ENCODE data around the gene CAPG. TPM values are rescaled to one million over a fixed set of nuclear protein-coding genes. Genes with fewer than 3 reads are reported as not detected.
A peak's percentile ranks its signal among the peaks of the same experiment; 100 is the strongest.
"Not testable (repeated sequence)": the region's sequence is repeated elsewhere in the genome, so short reads cannot be mapped to it uniquely, and the experiment has no call there.

Gene CAPG
- total RNA-seq, 2 donors from 2014 or later, result 13.6 to 20.3 TPM

GRCh38 chr2:85380048-85380447 is 30.1 kb downstream of the CAPG start:
- ATAC-seq, result no peak
- intact Hi-C loops (cut with DNase I), result no loop called here
- no peak for DNase-seq

- ATAC-seq (no peak), DNase-seq (no peak)
- intact Hi-C loops (cut with DNase I), result no loop called here
Observed at GRCh38 chr2:85378257-85378656, 31.9 kb downstream of the CAPG start.

- intact Hi-C loops (cut with DNase I), result no loop called here
- ATAC-seq (peak in 1 of 2 donors; percentile 63), DNase-seq (no peak)
Observed at GRCh38 chr2:85377083-85377482, 33.1 kb downstream of the CAPG start.

DNA sequence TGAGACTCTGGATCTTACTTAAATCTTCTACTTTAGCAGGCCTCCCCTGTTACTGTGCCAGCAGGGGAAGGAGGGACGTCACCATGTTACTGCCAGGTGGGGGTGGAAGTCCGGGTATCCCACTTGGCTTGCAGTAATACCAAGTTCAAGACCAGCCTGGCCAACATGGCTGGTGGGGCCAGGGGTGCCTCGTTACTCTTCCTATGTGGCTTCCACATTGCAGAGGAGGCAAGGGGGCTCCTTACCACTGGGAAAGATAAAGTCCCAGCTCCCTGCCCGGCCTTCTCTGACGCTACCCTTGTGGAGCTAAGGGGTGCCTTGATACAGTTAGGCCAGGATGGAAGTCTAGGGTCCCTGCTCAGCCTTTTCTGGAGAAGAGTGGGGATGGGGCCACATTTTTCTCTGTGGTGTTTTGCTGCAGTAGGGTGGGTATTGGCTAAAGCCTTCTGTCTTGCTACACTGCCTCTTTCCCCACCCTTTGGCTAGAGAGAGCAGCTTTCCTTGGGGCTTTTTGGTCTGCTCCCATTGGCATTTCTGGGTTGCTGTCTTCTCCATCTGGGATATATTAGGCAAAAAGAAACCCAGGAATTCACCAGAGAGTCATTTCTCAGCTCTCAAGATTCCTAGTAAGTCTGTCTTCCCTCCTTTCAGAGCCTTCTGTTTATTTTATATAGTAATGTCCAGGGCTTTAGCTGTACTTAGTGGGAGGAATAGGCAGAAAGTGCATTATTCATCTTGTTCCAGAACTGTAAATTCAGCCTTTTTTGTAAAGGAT is 33.7 kb downstream of the CAPG start:
- ATAC-seq (peak in 1 of 2 donors; percentile 90), DNase-seq (no peak)
- intact Hi-C loops (cut with DNase I), result no loop called here

GRCh38 chr2:85371045-85371444 is 39.1 kb downstream of the CAPG start:
- DNase-seq, result no peak
- peak in 1 of 2 donors; percentile 91 for ATAC-seq
- intact Hi-C loops (cut with DNase I), result no loop called here

DNA sequence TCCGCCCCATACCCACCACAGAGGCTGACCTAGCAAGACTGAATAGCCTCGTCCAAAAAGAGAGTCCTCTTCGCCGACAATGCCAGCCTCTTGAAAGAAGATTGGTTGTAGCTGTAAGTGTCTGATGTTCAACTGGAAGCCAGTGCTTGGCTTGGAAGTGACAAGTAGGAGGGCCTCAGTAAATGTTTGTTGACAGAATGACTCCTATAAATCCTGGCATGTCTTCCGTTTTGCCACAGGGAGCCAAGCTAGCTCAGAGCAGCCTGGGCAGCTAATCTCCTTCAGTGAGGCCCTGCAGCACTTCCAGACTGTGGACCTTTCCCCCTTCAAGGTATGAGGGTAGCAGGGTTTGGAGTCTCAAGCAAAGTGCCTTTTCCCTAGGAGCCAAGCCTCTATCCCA is 40.7 kb downstream of the CAPG start:
- DNase-seq (no peak), ATAC-seq (no peak)
- intact Hi-C loops (cut with DNase I), result no loop called here

- ATAC-seq (no peak), DNase-seq (no peak)
Observed at GRCh38 chr2:85368921-85369320, 41.2 kb downstream of the CAPG start.

DNA sequence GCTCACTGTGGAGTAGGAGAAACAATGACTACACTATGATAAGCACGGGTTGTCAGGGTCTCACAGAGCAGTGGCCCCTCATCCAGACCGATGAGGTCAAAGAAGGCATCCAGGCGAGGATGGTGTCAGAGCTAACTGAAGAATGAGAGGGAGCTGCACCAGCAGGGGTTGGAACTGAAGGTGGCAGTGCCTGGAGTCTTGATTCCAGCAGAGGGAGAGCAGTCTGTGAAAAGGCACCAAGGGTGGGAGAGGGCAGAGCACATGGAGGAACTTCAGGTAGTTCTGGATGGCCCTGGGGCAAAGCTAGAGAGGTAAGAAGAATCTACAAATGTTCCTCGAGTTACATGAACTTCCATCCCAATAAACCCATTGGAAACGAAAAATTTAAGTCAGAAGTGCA is 43.0 kb downstream of the CAPG start:
- intact Hi-C loops (cut with DNase I), result no loop called here
- DNase-seq, result no peak
- ATAC-seq, result no peak

More at GRCh38 chr2:85368921-85369320, 41.2 kb downstream of the CAPG start:
- intact Hi-C loops (cut with DNase I), result no loop called here

GRCh38 chr2:85362653-85363387 is 47.3 kb downstream of the CAPG start:
- intact Hi-C loops (cut with DNase I); DNase-seq; ATAC-seq: not testable (repeated sequence)

DNA sequence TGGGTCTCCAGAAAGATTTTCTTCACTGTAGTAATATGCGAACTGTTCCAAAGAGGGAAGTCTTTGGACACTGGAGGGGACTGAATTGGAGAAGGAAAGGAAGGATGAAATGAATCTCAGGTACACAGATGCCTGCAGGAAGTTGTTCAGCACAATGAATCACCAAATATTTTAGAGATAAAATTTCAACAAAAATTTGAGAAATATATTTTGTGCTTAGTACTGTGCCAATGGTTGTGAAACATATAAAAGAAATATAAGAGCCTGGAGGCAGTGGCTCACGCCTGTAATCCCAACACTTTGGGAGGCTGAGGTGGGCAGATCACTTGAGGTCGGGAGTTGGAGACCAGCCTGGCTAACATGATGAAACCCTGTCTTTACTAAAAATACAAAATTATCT is 52.4 kb downstream of the CAPG start:
- ATAC-seq, result no peak

GRCh38 chr2:85356186-85356585 is 54.0 kb downstream of the CAPG start:
- intact Hi-C loops (cut with DNase I), result no loop called here
- DNase-seq, result no peak
- no peak for ATAC-seq

More for the DNA sequence above, 52.4 kb downstream of the CAPG start:
- no peak for DNase-seq
- intact Hi-C loops (cut with DNase I), result no loop called here

DNA sequence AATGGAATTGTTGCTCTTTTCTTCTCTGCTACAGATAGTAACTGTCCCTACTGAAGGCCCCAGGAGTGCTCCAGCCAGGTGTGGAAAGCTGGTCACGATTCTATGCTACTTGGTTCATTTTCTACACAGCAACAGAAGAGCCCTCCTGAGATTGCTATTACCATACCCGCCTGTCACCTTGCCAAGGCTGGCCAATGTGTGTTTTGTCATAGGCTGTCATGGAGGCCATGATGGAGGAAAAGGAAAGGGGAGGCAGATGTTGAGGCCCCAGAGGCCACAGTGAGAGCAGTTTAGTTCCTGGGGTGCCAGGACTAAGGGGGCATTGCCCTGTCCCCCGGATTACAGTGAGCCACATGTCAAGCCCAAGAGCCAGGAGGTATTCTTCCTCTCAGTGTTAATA is 54.6 kb downstream of the CAPG start:
- intact Hi-C loops (cut with DNase I), result no loop called here
- ATAC-seq, result no peak
- no peak for DNase-seq

GRCh38 chr2:85355073-85355410 is 55.1 kb downstream of the CAPG start:
- DNase-seq, result no peak
- ATAC-seq, result peak in 1 of 2 donors; percentile 2
- intact Hi-C loops (cut with DNase I), result no loop called here

GRCh38 chr2:85354286-85355072 is 55.7 kb downstream of the CAPG start, which contains the start of the genes ELMOD3 and RETSAT:
Gene ELMOD3 (plus strand): TSS chr2:85354769. CDS start chr2:85357199, 2,430 bp downstream.
Gene RETSAT (minus strand): TSS chr2:85354528. CDS start chr2:85354507, 21 bp downstream.
- intact Hi-C loops (cut with DNase I), result loop anchor here in 1 of 2 donors (1.0 kb wide), 1 partner anchor 27 kb away; the partner anchor contains the start of gene TGOLN2
- ATAC-seq, result peak; percentile 95 to 97
- peak; percentile 98 for DNase-seq

- ATAC-seq (peak; percentile 44 to 75), DNase-seq (peak; percentile 68)
- intact Hi-C loops (cut with DNase I), result loop anchor here in 1 of 2 donors (1.0 kb wide), 1 partner anchor 27 kb away; the partner anchor contains the start of gene TGOLN2
Observed at GRCh38 chr2:85353876-85354285, 56.3 kb downstream of the CAPG start.

GRCh38 chr2:85347599-85347998 is 62.6 kb downstream of the CAPG start:
- intact Hi-C loops (cut with DNase I), result no loop called here
- ATAC-seq (no peak), DNase-seq (no peak)

Measured in left cardiac atrium (tissue), 4 donors.